ENCODE data around the gene RPL36A. TPM values are rescaled to one million over a fixed set of nuclear protein-coding genes. Genes with fewer than 3 reads are reported as not detected.

Gene RPL36A
- total and polyA plus RNA-seq, 2 of the 13 experiments (the other 11 are each of a cell fraction or from before 2014, with no cell fraction given): 1,152 to 1,716 TPM

DNA sequence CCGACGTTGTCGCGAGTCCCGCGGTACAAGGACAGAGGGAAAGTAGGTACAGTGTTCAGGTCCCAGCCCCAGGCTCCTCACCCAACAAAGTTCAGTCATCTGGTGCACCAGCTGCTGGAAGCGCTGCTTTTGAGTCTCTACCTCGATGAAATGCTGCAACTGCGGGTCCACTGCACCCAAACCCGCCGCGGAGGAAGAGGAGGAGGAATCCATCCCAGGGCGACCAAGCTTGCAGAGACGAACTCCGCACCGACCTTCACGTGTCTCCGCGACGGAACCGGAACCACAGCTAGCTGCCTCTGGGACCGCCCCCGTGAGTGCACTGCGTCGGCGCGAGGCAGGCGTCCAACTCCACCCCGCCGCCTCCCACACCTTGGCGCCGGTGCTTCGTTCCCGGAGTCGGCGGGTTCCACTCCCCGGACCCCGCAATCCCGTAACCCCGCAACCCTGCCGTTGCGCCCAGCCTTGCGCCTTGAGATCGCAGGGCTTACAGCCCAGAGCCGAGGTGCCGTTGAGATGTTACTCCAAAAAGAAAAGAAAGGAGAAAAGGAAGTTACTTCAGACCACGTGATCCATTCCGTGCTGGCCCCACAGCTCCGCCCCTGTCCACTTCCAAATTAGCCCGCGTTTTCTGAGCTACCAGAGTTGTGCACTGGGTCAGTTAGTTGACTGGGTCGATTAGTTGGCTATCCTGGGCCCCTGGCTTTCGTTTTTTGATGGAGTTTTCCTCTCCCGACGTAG is 42.2 kb upstream of the RPL36A start, which contains the start of gene TIMM8A (continued):
- no peak for TF ChIP-seq ZNF609 (CRISPR knock-in tag; IDR thresholded peaks at IDR 0.05; ENCODE audit: borderline replicate concordance)
- TF ChIP-seq ZNF362 (CRISPR knock-in tag; IDR thresholded peaks at IDR 0.05; ENCODE audit: borderline replicate concordance): no peak
- TF ChIP-seq ZKSCAN5 (CRISPR knock-in tag; IDR thresholded peaks at IDR 0.05): no peak
- TF ChIP-seq ZKSCAN1 (IDR thresholded peaks at IDR 0.05; ENCODE audit: low read length): no peak
- no peak for TF ChIP-seq ZBTB40 (IDR thresholded peaks at IDR 0.05)
- no peak for TF ChIP-seq ZBTB40 (CRISPR knock-in tag; IDR thresholded peaks at IDR 0.05)
- TF ChIP-seq ZNF557 (CRISPR knock-in tag; IDR thresholded peaks at IDR 0.05): no peak
- no peak for TF ChIP-seq ZBTB34 (CRISPR knock-in tag; IDR thresholded peaks at IDR 0.05)
- TF ChIP-seq CAMTA2 (CRISPR knock-in tag; IDR thresholded peaks at IDR 0.05; ENCODE audit: borderline replicate concordance): no peak
- peak; percentile 79 to 90 for TF ChIP-seq POLR2A (IDR thresholded peaks at IDR 0.05; ENCODE audit: insufficient read depth in 1 of 2, low read depth in 2 of 2, low read length in 2 of 2)
- TF ChIP-seq NFATC3 (CRISPR knock-in tag; IDR thresholded peaks at IDR 0.05): no peak
